Stimulated activated CD8-positive, alpha-beta memory T cell treated with anti-CD3 and anti-CD28 coated beads, Interleukin-7, amount 100 ng/mL, for 1 hour (primary cell): ENCODE measurements around the gene OR8D4.
"Not testable (repeated sequence)": the region's sequence is repeated elsewhere in the genome, so short reads cannot be mapped to it uniquely, and the experiment has no call there.

Source experiments
- DNase-seq, 2 donors: peaks; one replicate each; pipeline ENCODE4 v3.0.0-alpha.2; 2020; ENCODE audit warnings: low read depth in 2 of 2

The OR8D4 gene

DNA sequence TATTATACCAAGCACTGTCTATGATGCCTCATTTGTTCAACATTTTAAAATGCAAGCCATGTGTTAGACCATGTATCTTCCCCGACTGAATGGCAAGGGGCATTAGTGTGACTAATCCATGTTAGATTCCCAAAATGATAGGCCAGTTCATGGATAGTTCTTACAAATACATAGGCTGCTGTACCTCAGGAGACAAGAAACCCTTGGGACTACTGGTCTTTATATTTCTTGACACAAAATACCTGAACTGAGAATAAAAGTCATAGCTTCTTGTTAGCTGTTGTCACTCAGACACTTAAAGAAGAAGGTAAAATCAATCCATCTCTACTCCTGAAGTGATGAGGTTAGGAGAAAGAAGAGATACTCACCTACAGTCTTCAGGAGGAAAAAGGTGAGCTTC, at the start of gene OR8D4:
TSS of gene OR8D4 (plus strand) at position 301 of the 400 bp plus-strand sequence. CDS start 4,265 bp downstream, outside the sequence.
- no peak for DNase-seq

GRCh38 chr11:123852321-123852720, 49.6 kb upstream of the OR8D4 start:
- DNase-seq: no peak

- DNase-seq: no peak
Observed at GRCh38 chr11:123853038-123853437, 48.9 kb upstream of the OR8D4 start.

DNA sequence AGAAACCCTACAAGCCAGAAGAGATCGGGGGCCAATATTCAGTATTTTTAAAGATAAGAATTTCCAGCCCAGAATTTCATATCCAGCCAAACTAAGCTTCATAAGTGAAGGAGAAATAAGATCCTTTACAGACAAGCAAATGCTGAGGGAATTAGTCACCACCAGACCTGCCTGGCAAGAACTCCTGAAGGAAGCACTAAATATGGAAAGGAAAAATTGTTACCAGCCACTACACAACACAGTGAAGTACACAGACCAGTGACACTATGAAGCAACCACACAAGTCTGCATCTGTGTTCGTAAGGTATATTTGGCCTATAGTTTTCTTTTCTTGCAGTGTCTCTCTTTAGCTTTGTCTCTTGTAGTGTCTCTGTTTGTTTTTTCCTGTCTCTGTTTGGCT, 45.5 kb upstream of the OR8D4 start:
- DNase-seq: no peak

DNA sequence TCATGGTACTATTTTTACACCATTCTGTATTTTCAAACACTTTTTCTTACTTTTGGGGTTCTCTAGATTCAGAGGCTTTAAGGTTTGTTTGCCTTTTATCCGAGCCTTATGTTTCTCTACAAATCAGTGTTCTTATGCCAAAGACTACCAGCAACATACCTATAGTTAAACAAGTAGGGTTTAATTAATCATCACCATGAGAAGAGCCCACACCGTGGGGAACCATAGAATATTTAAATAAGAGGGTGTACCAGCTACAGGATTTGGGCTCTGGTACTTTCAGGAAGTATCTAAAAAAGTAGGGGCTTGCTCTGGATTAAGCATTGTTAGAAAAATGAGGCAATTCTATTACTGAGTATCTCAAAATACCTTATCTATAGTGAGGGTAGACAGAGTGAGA, 42.2 kb upstream of the OR8D4 start:
- DNase-seq: no peak

DNA sequence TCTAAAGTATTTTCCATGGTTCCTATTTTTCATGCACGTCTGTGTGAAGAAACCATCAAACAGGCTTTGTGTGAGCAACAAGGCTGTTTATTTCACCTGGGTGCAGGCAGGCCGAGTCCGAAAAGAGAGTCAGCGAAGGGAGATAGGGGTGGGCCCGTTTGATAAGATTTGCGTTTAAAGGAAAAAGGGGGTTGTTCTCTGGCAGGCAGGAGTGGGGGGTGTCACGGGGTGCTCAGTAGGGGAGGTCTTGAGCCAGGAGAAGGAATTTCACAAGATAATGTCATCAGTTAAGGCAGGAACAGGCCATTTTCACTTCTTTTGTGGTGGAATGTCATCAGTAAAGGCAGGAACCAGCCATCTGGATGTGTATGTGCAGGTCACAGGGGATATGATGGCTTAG, 36.7 kb upstream of the OR8D4 start:
- not testable (repeated sequence) for DNase-seq

DNA sequence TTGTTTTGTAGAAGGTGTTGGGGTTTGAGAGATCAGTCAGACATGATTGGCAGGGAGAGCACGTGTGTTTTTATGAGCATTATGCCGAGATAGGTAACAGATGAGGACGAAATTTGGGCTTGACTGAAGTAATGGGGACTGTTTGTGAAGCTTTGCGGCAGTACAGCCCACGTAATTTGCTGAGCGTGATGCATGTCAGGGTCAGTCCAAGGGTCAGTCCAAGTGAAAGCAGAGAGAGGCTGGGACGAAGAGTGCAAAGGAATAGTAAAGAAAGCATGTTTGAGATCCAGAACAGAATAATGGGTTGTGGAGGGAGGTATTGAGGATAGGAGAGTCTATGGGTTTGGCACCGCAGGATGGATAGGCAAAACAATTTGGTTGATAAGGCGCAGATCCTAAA, 34.2 kb upstream of the OR8D4 start:
- not testable (repeated sequence) for DNase-seq

- DNase-seq: no peak
Observed at GRCh38 chr11:123880912-123881311, 21.1 kb upstream of the OR8D4 start.

DNA sequence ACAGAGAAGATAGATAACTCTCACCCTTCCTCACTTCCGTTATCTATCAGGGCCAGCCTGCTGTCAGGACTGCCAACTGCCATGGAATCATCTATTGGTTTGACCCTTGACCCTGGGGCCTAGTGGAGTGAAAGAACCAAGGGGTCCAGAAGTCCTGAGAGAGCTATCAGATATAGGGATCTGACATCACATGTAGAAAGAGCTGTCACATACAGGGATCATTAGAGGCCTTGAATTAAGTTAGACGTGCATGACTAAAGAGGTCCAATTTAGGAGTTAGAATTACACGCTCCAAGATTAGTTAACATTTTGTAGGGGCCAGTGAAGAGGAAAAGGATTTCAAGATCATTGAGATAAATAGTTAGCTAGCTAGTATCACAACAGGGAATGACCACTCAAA, 16.4 kb upstream of the OR8D4 start, which contains the start of gene TMEM225:
TSS of gene TMEM225 (minus strand) at position 101 of the 400 bp plus-strand sequence. CDS start 245 bp downstream, outside the sequence.
- DNase-seq: no peak

- DNase-seq: no peak
Observed at GRCh38 chr11:123892031-123892430, 9.9 kb upstream of the OR8D4 start.

DNA sequence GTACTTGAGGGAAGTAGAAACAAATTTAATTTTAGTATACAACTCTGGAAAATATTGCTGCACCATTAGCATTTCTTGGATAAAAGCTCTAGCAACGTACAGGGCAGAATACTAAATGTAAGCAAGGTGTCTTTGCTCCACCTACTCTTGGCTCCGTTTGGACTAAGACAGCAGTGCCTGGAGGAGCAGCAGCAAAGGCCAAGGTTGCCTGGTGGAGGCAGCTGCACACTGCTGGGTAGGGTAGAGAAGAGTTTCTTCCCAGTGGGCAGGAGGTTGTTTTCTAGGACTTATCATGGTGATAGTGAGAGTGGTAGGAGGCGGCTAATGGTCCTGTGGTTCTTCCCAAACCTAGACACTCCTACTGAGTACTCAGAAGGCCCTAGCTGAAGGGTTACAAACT, 2.2 kb upstream of the OR8D4 start:
- DNase-seq: no peak

DNA sequence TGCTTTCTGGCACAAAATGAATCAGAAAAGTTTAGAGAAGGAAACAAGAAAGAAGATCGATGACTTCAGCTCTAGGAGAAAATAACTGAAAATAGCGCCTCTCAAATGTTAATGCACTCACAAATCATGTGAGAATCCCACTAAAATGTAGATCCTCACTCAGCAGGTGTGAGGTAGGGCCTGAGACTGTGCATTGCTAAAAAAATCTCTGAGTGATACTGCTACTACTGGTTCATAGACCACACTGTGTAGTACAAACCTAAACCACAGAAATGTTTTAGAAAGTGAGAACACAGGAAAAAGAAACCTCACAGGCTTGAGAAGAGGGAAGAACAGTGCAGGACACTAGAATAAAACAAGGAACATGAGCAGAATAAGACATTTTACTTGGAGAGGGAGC, 2.0 kb downstream of the OR8D4 start:
- DNase-seq: no peak

- no peak for DNase-seq
Observed at GRCh38 chr11:123904932-123905331, 3.0 kb downstream of the OR8D4 start.

- DNase-seq: no peak
Observed at GRCh38 chr11:123905826-123906225, 3.9 kb downstream of the OR8D4 start.

DNA sequence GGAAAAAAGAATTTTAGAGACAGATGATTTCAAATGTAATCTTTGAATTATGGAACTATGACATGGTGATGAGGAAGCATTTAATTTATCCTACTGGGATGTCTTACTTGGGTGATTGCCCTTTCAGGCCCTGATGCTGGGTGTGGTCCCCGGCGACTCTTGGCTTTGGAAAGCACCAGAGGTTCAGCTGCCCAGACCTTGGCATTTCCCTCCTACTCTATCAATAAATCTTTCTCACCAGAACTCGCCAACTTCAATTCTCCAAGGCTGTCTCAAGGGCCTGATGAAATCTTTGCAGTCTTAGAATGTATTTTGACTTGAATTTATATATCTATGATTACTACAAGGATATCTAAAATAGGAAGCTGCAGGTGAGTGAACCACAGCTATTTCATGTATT, 19.0 kb downstream of the OR8D4 start:
- DNase-seq: no peak

GRCh38 chr11:123924027-123924426, 22.1 kb downstream of the OR8D4 start:
- no peak for DNase-seq

GRCh38 chr11:123939317-123939716, 37.4 kb downstream of the OR8D4 start, which contains the start of gene OR4D5:
Gene OR4D5, plus strand, starts transcription at chr11:123939617. Its CDS starts 0 bp downstream, at chr11:123939617.
- no peak for DNase-seq

- DNase-seq: no peak
Observed at GRCh38 chr11:123942413-123942812, 40.4 kb downstream of the OR8D4 start.

GRCh38 chr11:123943738-123944137, 41.8 kb downstream of the OR8D4 start, which contains the start of gene OR6T1:
Gene OR6T1, minus strand, starts transcription at chr11:123943838. Its CDS starts 0 bp downstream, at chr11:123943838.
- no peak for DNase-seq

DNA sequence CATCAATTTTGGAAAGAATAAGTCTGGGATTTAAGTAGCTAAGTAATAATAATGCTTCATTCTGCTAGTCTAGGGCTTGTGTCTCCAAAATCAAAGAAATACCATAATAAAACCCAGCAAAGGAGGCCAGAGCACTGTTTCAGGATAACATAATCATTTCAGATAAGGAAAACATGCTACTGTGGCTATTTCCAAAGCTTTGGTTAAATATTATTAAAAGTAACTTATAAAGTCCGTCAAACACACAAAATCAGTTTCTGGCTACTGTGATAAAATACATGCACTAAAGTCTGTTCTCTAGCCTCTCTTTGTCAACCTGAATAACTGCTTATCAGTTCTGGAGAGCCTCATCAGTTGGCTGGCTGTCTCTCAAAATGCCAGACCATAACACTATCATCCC, 43.2 kb downstream of the OR8D4 start:
- no peak for DNase-seq

- no peak for DNase-seq
Observed at GRCh38 chr11:123956752-123957151, 54.8 kb downstream of the OR8D4 start.
